OCI-LY1 (cell line): ENCODE measurements around the gene SCIMP.
A peak's percentile ranks its signal among the peaks of the same experiment; 100 is the strongest.

Experiments used
- CTCF ChIP-seq: fragments of 200-600 bp; sonication (generic), shearing (Covaris generic); IDR thresholded peaks from 2 replicates; pipeline ENCODE4 v1.5.1; 2017; ENCODE audit warnings: mild to moderate bottlenecking, antibody characterized with exemption, low read length, moderate library complexity, mixed read lengths
- EZH2 ChIP-seq: fragments of 200-600 bp; sonication (generic), shearing (Covaris generic); IDR thresholded peaks from 2 replicates; pipeline ENCODE4 v1.8.0; 2017; ENCODE audit warnings: borderline replicate concordance, mixed run types, mild to moderate bottlenecking, antibody characterized with exemption, low read length, moderate library complexity, mixed read lengths

- TF ChIP-seq CTCF (peak; percentile 9; the same call in 1 of the 2 replicates), EZH2 (no peak)
These were observed 47.4 kb upstream of the SCIMP start, which contains the start of gene RABEP1 for GRCh38 chr17:5281814-5282641.
